Neural cell (in vitro differentiated cells): Measurements from ENCODE around the gene USP28.

ENCODE experiments used
- EP300 ChIP-seq: fragments of 450-650 bp; conservative IDR thresholded peaks from 2 replicates; pipeline ENCODE4 v1.6.1; 2014; ENCODE audit warnings: antibody characterized with exemption, mild to moderate bottlenecking, moderate library complexity; ENCODE audit not compliant: poor library complexity, severe bottlenecking
- EZH2 ChIP-seq: fragments of 200-600, 300-800 bp; shearing (Covaris generic), sonication (generic); IDR thresholded peaks from 2 replicates; pipeline ENCODE4 v1.6.1; 2014; ENCODE audit warnings: antibody characterized with exemption, low read length, borderline replicate concordance, mild to moderate bottlenecking; ENCODE audit not compliant: insufficient read depth, poor library complexity, severe bottlenecking
- POLR2AphosphoS5 ChIP-seq: IDR thresholded peaks from 2 replicates; pipeline ENCODE4 v1.6.1; 2012

DNA sequence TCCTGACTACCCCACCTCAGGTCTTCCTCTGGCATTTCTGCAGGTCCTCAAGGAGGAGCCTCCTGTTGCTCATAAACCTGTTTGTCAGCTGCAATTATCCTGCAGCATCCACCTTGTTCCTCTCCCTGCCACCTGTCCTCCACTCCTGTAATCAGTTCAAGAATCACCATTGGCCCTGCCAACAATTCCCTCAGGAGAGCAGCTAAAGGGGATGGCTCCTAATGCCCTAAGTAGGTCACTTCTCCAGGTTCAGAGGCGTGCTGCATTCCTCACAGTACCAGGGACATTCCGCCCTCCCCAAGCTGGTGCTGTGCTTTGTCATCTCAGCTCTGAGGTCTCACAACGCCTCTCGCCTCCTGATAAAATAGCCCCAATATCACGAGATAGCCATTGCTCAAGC lies 93.7 kb downstream of the USP28 start:
- TF ChIP-seq EP300, result no peak
- no peak for TF ChIP-seq POLR2AphosphoS5
- no peak for TF ChIP-seq EZH2
